GM12878 (cell line): Measurements from ENCODE around the gene C16orf74. TPM values are rescaled to one million over a fixed set of nuclear protein-coding genes. Genes with fewer than 3 reads are reported as not detected.
A peak's percentile ranks its signal among the peaks of the same experiment; 100 is the strongest.

ENCODE experiments used
- ASH2L ChIP-seq: fragments of 300-600, 200-600 bp; sonication (generic); IDR thresholded peaks from 2 replicates; pipeline ENCODE4 v1.6.1; 2017; ENCODE audit warnings: low read depth, mild to moderate bottlenecking, borderline replicate concordance
- BACH1 ChIP-seq: fragments of 450-650 bp; IDR thresholded peaks from 2 replicates; pipeline ENCODE4 v1.6.1; 2017; ENCODE audit warnings: mild to moderate bottlenecking, borderline replicate concordance
- CBX3 ChIP-seq: fragments of 200-600 bp; sonication (generic); IDR thresholded peaks from 2 replicates; pipeline ENCODE4 v1.6.1; 2016; ENCODE audit warnings: low read depth, borderline replicate concordance
- CREB1 ChIP-seq: IDR thresholded peaks from 2 replicates; pipeline ENCODE4 v1.6.1; 2012; ENCODE audit warnings: low read depth, mild to moderate bottlenecking, inconsistent platforms
- CREM ChIP-seq: IDR thresholded peaks from 2 replicates; pipeline ENCODE4 v1.6.1; 2014; ENCODE audit warnings: antibody characterized with exemption, low read depth
- EZH2 ChIP-seq: IDR thresholded peaks from 2 replicates; pipeline ENCODE4 v1.6.1; 2012; ENCODE audit warnings: low read depth, mild to moderate bottlenecking, control low read depth, inconsistent platforms, low read length, borderline replicate concordance; ENCODE audit not compliant: control insufficient read depth
- FOS ChIP-seq: IDR thresholded peaks from 3 replicates; pipeline ENCODE4 v1.6.1; 2011; ENCODE audit warnings: borderline replicate concordance; ENCODE audit not compliant: insufficient read length; ENCODE audit errors: extremely low read depth
- IKZF1 ChIP-seq: fragments of 450-650 bp; conservative IDR thresholded peaks from 2 replicates; pipeline ENCODE4 v1.6.1; 2017; ENCODE audit warnings: antibody characterized with exemption, mild to moderate bottlenecking
- LARP7 ChIP-seq: fragments of 450-650 bp; IDR thresholded peaks from 2 replicates; pipeline ENCODE4 v1.6.1; 2017; ENCODE audit warnings: mild to moderate bottlenecking
- MLLT1 ChIP-seq: fragments of 450-650 bp; IDR thresholded peaks from 2 replicates; pipeline ENCODE4 v1.6.1; 2016; ENCODE audit warnings: mild to moderate bottlenecking
- RAD21 ChIP-seq: IDR thresholded peaks from 2 replicates; pipeline ENCODE4 v1.6.1; 2011; ENCODE audit warnings: mild to moderate bottlenecking, low read depth, low read length, moderate library complexity; ENCODE audit not compliant: insufficient read depth
- RBBP5 ChIP-seq: fragments of 200-600 bp; sonication (generic); conservative IDR thresholded peaks from 2 replicates; pipeline ENCODE4 v1.6.1; 2016
- RCOR1 ChIP-seq: conservative IDR thresholded peaks from 2 replicates; pipeline ENCODE4 v1.6.1; 2012; ENCODE audit warnings: low read depth, low read length, improper control_type of control experiment
- STAT3 ChIP-seq: IDR thresholded peaks from 2 replicates; pipeline ENCODE4 v1.6.1; 2011; ENCODE audit warnings: low read depth, low read length, improper control_type of control experiment
- TAF1 ChIP-seq: IDR thresholded peaks from 2 replicates; pipeline ENCODE4 v1.6.1; 2011; ENCODE audit warnings: mild to moderate bottlenecking, low read depth, low read length, borderline replicate concordance
- ZBTB33 ChIP-seq: fragments of 450-650 bp; IDR thresholded peaks from 2 replicates; pipeline ENCODE4 v1.6.1; 2017; ENCODE audit warnings: mild to moderate bottlenecking
- ZSCAN29 ChIP-seq: fragments of 450-650 bp; IDR thresholded peaks from 2 replicates; pipeline ENCODE4 v1.6.1; 2017; ENCODE audit warnings: mild to moderate bottlenecking, moderate library complexity
- polyA plus RNA-seq, 11 experiments: library from polyadenylated mRNA; depleted of rRNA in 4 of 11; unstranded in 6 of 11; stranded (reverse) in 5 of 11; fragments of >200 nt; fragmentation: Nextera tagmentation in 4 of 11; fragmentation: Illumina TruSeq in 1 of 11; extraction: Ambion mirVana in 4 of 11; extraction: Trizol in 1 of 11; gene quantifications; 1 replicate in 1 of 11; 2 replicates in 10 of 11; pipeline versions ENCODE4 v1.2.1 to v1.2.3, GENCODE V29; 2011 to 2016; ENCODE audit warnings: inconsistent platforms in 2 of 11, missing spikeins in 2 of 11, low read depth in 1 of 11
- total RNA-seq, 4 experiments: library from RNA; depleted of rRNA in 3 of 4; stranded (reverse); fragments of >200 nt in 3 of 4; fragmentation: Illumina TruSeq in 1 of 4; extraction: Trizol in 1 of 4; gene quantifications; 2 replicates each; pipeline versions ENCODE4 v1.2.1 to v1.2.3, GENCODE V29; 2013 to 2021
- TF ChIP-seq, protein P1 (sequence below): fragments of 450-650 bp; IDR thresholded peaks from 2 replicates; pipeline ENCODE4 v1.6.1; 2017; ENCODE audit warnings: low read depth, mild to moderate bottlenecking, moderate library complexity
- TF ChIP-seq, protein P2 (sequence below): IDR thresholded peaks from 2 replicates; pipeline ENCODE4 v1.6.1; 2011; ENCODE audit warnings: mild to moderate bottlenecking, low read depth, low read length, moderate library complexity; ENCODE audit not compliant: insufficient replicate concordance
- TF ChIP-seq, protein P3 (sequence below): IDR thresholded peaks from 2 replicates; pipeline ENCODE4 v1.6.1; 2012; ENCODE audit warnings: mild to moderate bottlenecking, low read depth, low read length

Gene C16orf74
- total and polyA plus RNA-seq, 10 of the 15 experiments (the other 5 are each of a cell fraction or from before 2014, with no cell fraction given): 0.23 to 20.1 (median 6.8) TPM

DNA sequence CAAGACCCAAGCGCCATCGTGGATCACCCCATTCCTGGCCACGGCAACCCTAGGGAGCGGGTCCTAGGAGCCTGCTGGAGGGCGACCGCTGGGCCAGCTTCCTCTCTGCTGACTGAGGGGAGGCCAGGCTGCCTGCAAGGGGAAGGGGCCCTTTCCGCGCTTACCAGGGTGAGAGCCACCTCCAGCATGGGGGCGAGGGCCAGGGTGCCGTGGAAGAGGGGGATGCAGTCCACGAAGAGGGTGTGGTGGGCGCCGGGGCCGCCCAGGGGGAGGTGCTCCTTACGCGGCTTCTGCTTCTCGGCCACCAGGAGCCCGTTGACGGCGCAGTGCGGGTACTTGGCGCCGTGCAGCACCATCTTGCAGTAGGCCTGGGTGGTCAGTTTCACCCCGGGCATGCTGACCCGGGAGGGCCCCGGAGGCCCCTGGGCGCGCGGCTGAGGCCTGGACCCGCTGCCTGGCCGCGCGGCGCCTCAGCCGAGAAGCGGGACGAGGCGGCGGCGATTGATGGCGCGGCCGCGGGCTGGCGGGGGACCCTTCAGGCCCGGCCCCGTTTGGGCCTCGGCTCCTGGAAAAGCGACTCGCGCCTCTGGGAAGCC lies 48.1 kb upstream of the C16orf74 start (continued):
- TF ChIP-seq, protein P1, sequence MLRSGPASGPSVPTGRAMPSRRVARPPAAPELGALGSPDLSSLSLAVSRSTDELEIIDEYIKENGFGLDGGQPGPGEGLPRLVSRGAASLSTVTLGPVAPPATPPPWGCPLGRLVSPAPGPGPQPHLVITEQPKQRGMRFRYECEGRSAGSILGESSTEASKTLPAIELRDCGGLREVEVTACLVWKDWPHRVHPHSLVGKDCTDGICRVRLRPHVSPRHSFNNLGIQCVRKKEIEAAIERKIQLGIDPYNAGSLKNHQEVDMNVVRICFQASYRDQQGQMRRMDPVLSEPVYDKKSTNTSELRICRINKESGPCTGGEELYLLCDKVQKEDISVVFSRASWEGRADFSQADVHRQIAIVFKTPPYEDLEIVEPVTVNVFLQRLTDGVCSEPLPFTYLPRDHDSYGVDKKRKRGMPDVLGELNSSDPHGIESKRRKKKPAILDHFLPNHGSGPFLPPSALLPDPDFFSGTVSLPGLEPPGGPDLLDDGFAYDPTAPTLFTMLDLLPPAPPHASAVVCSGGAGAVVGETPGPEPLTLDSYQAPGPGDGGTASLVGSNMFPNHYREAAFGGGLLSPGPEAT: no peak
- no peak for TF ChIP-seq ZBTB33
- peak; percentile 78 for TF ChIP-seq LARP7
- TF ChIP-seq FOS: no peak
- TF ChIP-seq RAD21: no peak
- TF ChIP-seq, protein P2, sequence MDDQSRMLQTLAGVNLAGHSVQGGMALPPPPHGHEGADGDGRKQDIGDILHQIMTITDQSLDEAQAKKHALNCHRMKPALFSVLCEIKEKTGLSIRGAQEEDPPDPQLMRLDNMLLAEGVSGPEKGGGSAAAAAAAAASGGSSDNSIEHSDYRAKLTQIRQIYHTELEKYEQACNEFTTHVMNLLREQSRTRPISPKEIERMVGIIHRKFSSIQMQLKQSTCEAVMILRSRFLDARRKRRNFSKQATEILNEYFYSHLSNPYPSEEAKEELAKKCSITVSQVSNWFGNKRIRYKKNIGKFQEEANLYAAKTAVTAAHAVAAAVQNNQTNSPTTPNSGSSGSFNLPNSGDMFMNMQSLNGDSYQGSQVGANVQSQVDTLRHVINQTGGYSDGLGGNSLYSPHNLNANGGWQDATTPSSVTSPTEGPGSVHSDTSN: no peak
- no peak for TF ChIP-seq EZH2
- TF ChIP-seq ZSCAN29: no peak
- TF ChIP-seq IKZF1: no peak
- no peak for TF ChIP-seq MLLT1
- TF ChIP-seq CREM: no peak
- TF ChIP-seq RBBP5: no peak
- no peak for TF ChIP-seq ASH2L
- TF ChIP-seq STAT3: no peak
- no peak for TF ChIP-seq CREB1
- TF ChIP-seq BACH1: peak; percentile 27; the same call in 1 of the 2 replicates
- TF ChIP-seq CBX3: no peak
- TF ChIP-seq, protein P3, sequence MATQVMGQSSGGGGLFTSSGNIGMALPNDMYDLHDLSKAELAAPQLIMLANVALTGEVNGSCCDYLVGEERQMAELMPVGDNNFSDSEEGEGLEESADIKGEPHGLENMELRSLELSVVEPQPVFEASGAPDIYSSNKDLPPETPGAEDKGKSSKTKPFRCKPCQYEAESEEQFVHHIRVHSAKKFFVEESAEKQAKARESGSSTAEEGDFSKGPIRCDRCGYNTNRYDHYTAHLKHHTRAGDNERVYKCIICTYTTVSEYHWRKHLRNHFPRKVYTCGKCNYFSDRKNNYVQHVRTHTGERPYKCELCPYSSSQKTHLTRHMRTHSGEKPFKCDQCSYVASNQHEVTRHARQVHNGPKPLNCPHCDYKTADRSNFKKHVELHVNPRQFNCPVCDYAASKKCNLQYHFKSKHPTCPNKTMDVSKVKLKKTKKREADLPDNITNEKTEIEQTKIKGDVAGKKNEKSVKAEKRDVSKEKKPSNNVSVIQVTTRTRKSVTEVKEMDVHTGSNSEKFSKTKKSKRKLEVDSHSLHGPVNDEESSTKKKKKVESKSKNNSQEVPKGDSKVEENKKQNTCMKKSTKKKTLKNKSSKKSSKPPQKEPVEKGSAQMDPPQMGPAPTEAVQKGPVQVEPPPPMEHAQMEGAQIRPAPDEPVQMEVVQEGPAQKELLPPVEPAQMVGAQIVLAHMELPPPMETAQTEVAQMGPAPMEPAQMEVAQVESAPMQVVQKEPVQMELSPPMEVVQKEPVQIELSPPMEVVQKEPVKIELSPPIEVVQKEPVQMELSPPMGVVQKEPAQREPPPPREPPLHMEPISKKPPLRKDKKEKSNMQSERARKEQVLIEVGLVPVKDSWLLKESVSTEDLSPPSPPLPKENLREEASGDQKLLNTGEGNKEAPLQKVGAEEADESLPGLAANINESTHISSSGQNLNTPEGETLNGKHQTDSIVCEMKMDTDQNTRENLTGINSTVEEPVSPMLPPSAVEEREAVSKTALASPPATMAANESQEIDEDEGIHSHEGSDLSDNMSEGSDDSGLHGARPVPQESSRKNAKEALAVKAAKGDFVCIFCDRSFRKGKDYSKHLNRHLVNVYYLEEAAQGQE: no peak
- no peak for TF ChIP-seq TAF1
- TF ChIP-seq RCOR1: no peak
